Suprapubic skin (tissue), 4 donors: ENCODE measurements around the gene RAVER2. TPM values are rescaled to one million over a fixed set of nuclear protein-coding genes. Genes with fewer than 3 reads are reported as not detected.

Source experiments
- DNase-seq, 2 donors: peaks; one replicate each; pipeline ENCODE4 v3.0.0-alpha.2; 2019; ENCODE audit warnings: low spot score in 2 of 2
- H3K27ac ChIP-seq: fragments of 200-600 bp; sonication (generic); one replicate; pipeline ENCODE4 v1.5.1; 2019
- H3K27me3 ChIP-seq: fragments of 200-600 bp; sonication (generic); one replicate; pipeline ENCODE4 v1.5.1; 2019
- H3K36me3 ChIP-seq: fragments of 200-600 bp; sonication (generic); one replicate; pipeline ENCODE4 v1.5.1; 2019
- H3K4me1 ChIP-seq: fragments of 200-600 bp; sonication (generic); one replicate; pipeline ENCODE4 v1.5.1; 2019
- H3K4me3 ChIP-seq: fragments of 200-600 bp; sonication (generic); one replicate; pipeline ENCODE4 v1.5.1; 2019; ENCODE audit warnings: mild to moderate bottlenecking
- H3K9me3 ChIP-seq: fragments of 200-600 bp; sonication (generic); one replicate; pipeline ENCODE4 v1.5.1; 2019
- CTCF ChIP-seq, 2 donors: fragments of 200-600 bp in 1 of 2; fragments of 450-650 bp in 1 of 2; sonication (generic) in 1 of 2; IDR thresholded peaks; one replicate each; pipeline ENCODE4 v1.5.1; 2016 to 2019; ENCODE audit warnings: antibody characterized with exemption in 2 of 2, mild to moderate bottlenecking in 1 of 2, moderate library complexity in 1 of 2
- EP300 ChIP-seq: sonication (generic); formaldehyde crosslinking; IDR thresholded peaks from one replicate; pipeline ENCODE4 v1.6.1; 2017; ENCODE audit warnings: antibody characterized with exemption
- POLR2A ChIP-seq, 2 donors: fragments of 450-650 bp; IDR thresholded peaks; one replicate each; pipeline ENCODE4 v1.6.1; 2017; ENCODE audit warnings: antibody characterized with exemption in 2 of 2, mild to moderate bottlenecking in 2 of 2, moderate library complexity in 2 of 2
- POLR2AphosphoS5 ChIP-seq, 3 donors: sonication (generic); formaldehyde crosslinking; IDR thresholded peaks; one replicate each; pipeline ENCODE4 v1.6.1; 2017; ENCODE audit warnings: antibody characterized with exemption in 3 of 3
- WGBS: methylation state at CpG from one replicate; pipeline ENCODE4 v1.1.5; 2018; 5-methylcytosine and 5-hydroxymethylcytosine counted together
- total RNA-seq, 4 donors: library from RNA; depleted of rRNA; stranded (reverse); fragments of >200 nt; gene quantifications; one replicate each; pipeline ENCODE4 v1.1.0, GENCODE V29; 2016

RAVER2 gene
- total RNA-seq, 4 donors from 2014 or later = 7.9 to 15.7 (median 13.6) TPM

- no peaks in the 10 kb centered on the region for H3K27me3 ChIP-seq
- H3K4me1 ChIP-seq = no peaks in the 10 kb centered on the region
- no peak for DNase-seq
- TF ChIP-seq CTCF (IDR thresholded peaks at IDR 0.05) (no peak), POLR2AphosphoS5 (IDR thresholded peaks at IDR 0.05) (no peak), POLR2A (IDR thresholded peaks at IDR 0.05) (no peak), EP300 (no peak)
- WGBS = 94% methylated on average over 2 of the region's 10 CpGs
- no peak overlapping the region for H3K4me3 ChIP-seq
- peaks cover 88% of the 10 kb centered on the region for H3K36me3 ChIP-seq
- no peaks in the 10 kb centered on the region for H3K9me3 ChIP-seq
- no peak overlapping the region for H3K27ac ChIP-seq
These were observed 106.0 kb downstream of the RAVER2 start for GRCh38 chr1:64850846-64851245.

- Histone ChIP-seq H3K27ac (no peak overlapping the region), H3K4me3 (no peak overlapping the region), H3K4me1 (no peaks in the 10 kb centered on the region), H3K9me3 (no peaks in the 10 kb centered on the region), H3K36me3 (peaks cover 88% of the 10 kb centered on the region), H3K27me3 (no peaks in the 10 kb centered on the region)
- 85% methylated on average over 7 of the region's 7 CpGs for WGBS
- TF ChIP-seq EP300 = no peak
- TF ChIP-seq CTCF (IDR thresholded peaks at IDR 0.05) = no peak
- no peak for TF ChIP-seq POLR2AphosphoS5 (IDR thresholded peaks at IDR 0.05)
- TF ChIP-seq POLR2A (IDR thresholded peaks at IDR 0.05) = no peak
- no peak for DNase-seq
These were observed 106.8 kb downstream of the RAVER2 start for GRCh38 chr1:64851664-64852063.

GRCh38 chr1:64854674-64855073 lies 109.8 kb downstream of the RAVER2 start:
- 77% methylated on average over 5 of the region's 5 CpGs for WGBS
- Histone ChIP-seq H3K9me3 (no peaks in the 10 kb centered on the region), H3K27me3 (no peaks in the 10 kb centered on the region), H3K4me3 (no peak overlapping the region), H3K27ac (no peak overlapping the region), H3K4me1 (no peaks in the 10 kb centered on the region), H3K36me3 (peaks cover 88% of the 10 kb centered on the region)
- no peak for TF ChIP-seq POLR2A (IDR thresholded peaks at IDR 0.05)
- no peak for TF ChIP-seq CTCF (IDR thresholded peaks at IDR 0.05)
- TF ChIP-seq POLR2AphosphoS5 (IDR thresholded peaks at IDR 0.05) = no peak
- no peak for TF ChIP-seq EP300
- no peak for DNase-seq

GRCh38 chr1:64855557-64855956 lies 110.7 kb downstream of the RAVER2 start:
- Histone ChIP-seq H3K36me3 (peaks cover 83% of the 10 kb centered on the region), H3K9me3 (no peaks in the 10 kb centered on the region), H3K4me1 (no peaks in the 10 kb centered on the region), H3K27ac (no peak overlapping the region), H3K27me3 (no peaks in the 10 kb centered on the region), H3K4me3 (no peak overlapping the region)
- no peak for DNase-seq
- TF ChIP-seq CTCF (IDR thresholded peaks at IDR 0.05) (no peak), EP300 (no peak), POLR2AphosphoS5 (IDR thresholded peaks at IDR 0.05) (no peak), POLR2A (IDR thresholded peaks at IDR 0.05) (no peak)
- 83% methylated on average over 8 of the region's 8 CpGs for WGBS

- Histone ChIP-seq H3K27me3 (no peaks in the 10 kb centered on the region), H3K27ac (no peak overlapping the region), H3K9me3 (no peaks in the 10 kb centered on the region), H3K36me3 (peaks cover 86% of the 10 kb centered on the region), H3K4me1 (no peaks in the 10 kb centered on the region), H3K4me3 (no peak overlapping the region)
- WGBS = 71% methylated on average over 9 of the region's 10 CpGs
- TF ChIP-seq POLR2AphosphoS5 (IDR thresholded peaks at IDR 0.05) (no peak), POLR2A (IDR thresholded peaks at IDR 0.05) (no peak), EP300 (no peak), CTCF (IDR thresholded peaks at IDR 0.05) (no peak)
- DNase-seq = no peak
These were observed 111.7 kb downstream of the RAVER2 start for GRCh38 chr1:64856553-64856952.
